ENCODE data around the gene CAPN2.

The CAPN2 gene

DNA sequence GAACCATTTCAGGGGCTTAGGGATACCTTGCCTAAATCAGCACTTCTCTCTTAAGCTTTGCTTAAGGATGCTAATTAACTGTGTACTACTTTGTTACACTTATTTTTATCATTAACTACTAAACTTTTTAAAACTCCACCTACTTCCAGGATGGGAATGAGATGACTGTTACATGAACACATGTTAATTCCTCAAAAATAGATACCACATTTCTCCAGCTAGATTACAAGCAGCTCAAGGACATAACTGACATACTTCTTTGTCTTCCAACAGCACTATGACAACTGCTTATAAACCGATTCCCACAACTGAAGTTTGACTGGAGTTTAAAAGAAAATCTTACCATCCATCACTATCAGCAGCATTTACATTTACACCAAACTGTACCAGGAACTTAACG lies 79.7 kb downstream of the CAPN2 start:
- Histone ChIP-seq H3K36me3 (ENCODE audit: low read length) (0 out of 2 replicates have a peak, but pooled peaks cover 3% of the 10 kb centered on the region), H3F3A (ENCODE audit: insufficient read depth) (no peaks in the 10 kb centered on the region; the same call in 1 of the 2 replicates)

DNA sequence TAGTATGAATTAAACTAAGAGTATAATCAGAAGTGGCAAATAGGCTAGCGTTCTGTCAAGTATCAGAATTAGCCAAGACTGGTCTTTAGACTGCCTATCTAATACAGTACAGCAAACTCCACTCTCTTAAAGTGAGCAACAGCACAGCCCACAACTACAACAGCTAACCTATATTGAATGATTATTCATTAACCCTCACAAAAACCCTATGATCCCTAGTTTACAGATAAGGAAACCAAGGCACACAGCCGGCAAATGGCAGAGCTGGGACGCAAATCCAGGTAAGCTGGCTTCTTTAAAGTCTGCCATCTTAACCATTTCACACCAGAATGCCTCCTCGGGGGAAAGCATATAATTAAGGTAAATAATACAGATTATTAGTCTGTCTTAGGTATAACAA lies 81.4 kb downstream of the CAPN2 start:
- TF ChIP-seq, protein P1, sequence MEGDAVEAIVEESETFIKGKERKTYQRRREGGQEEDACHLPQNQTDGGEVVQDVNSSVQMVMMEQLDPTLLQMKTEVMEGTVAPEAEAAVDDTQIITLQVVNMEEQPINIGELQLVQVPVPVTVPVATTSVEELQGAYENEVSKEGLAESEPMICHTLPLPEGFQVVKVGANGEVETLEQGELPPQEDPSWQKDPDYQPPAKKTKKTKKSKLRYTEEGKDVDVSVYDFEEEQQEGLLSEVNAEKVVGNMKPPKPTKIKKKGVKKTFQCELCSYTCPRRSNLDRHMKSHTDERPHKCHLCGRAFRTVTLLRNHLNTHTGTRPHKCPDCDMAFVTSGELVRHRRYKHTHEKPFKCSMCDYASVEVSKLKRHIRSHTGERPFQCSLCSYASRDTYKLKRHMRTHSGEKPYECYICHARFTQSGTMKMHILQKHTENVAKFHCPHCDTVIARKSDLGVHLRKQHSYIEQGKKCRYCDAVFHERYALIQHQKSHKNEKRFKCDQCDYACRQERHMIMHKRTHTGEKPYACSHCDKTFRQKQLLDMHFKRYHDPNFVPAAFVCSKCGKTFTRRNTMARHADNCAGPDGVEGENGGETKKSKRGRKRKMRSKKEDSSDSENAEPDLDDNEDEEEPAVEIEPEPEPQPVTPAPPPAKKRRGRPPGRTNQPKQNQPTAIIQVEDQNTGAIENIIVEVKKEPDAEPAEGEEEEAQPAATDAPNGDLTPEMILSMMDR (IDR thresholded peaks at IDR 0.05; ENCODE audit: insufficient read depth, low read length, poor library complexity, severe bottlenecking) = no peak
- no peak for TF ChIP-seq EZH2phosphoT487 (conservative IDR thresholded peaks at IDR 0.05; ENCODE audit: low read length)
- Histone ChIP-seq H3K9ac (ENCODE audit: low read length) (no peak overlapping the region), H3K4me2 (ENCODE audit: low read depth, low read length, poor library complexity, severe bottlenecking) (no peak overlapping the region), H3K36me3 (ENCODE audit: low read length) (0 out of 2 replicates have a peak, but pooled peaks cover 3% of the 10 kb centered on the region), H3K27ac (ENCODE audit: low read depth, low read length) (no peak overlapping the region), H3K79me2 (ENCODE audit: insufficient read depth, low read length) (no peaks in the 10 kb centered on the region), H4K20me1 (ENCODE audit: low read depth, low read length) (no peaks in the 10 kb centered on the region), H3K9me3 (ENCODE audit: insufficient read depth, low read length) (no peaks in the 10 kb centered on the region), H2AFZ (ENCODE audit: low read depth, low read length, severe bottlenecking) (no peak overlapping the region), H3K9me2 (replicated peaks; ENCODE audit: insufficient read depth, low read length) (no peaks in the 10 kb centered on the region), H3K27me3 (ENCODE audit: low read length) (no peaks in the 10 kb centered on the region), H3K4me3 (ENCODE audit: insufficient read depth, low read length, poor library complexity, severe bottlenecking) (no peak overlapping the region), H3F3A (ENCODE audit: insufficient read depth) (no peaks in the 10 kb centered on the region; the same call in 1 of the 2 replicates)

More for the DNA sequence above, 79.7 kb downstream of the CAPN2 start:
- Histone ChIP-seq H2AFZ (ENCODE audit: low read depth, low read length, severe bottlenecking) (no peak overlapping the region), H3K79me2 (ENCODE audit: insufficient read depth, low read length) (no peaks in the 10 kb centered on the region), H4K20me1 (ENCODE audit: low read depth, low read length) (no peaks in the 10 kb centered on the region), H3K4me2 (ENCODE audit: low read depth, low read length, poor library complexity, severe bottlenecking) (no peak overlapping the region), H3K27me3 (ENCODE audit: low read length) (no peaks in the 10 kb centered on the region), H3K9me3 (ENCODE audit: insufficient read depth, low read length) (no peaks in the 10 kb centered on the region), H3K9ac (ENCODE audit: low read length) (no peak overlapping the region), H3K27ac (ENCODE audit: low read depth, low read length) (no peak overlapping the region), H3K9me2 (replicated peaks; ENCODE audit: insufficient read depth, low read length) (no peaks in the 10 kb centered on the region), H3K4me3 (ENCODE audit: insufficient read depth, low read length, poor library complexity, severe bottlenecking) (no peak overlapping the region)
- TF ChIP-seq EZH2phosphoT487 (conservative IDR thresholded peaks at IDR 0.05; ENCODE audit: low read length) = no peak
- TF ChIP-seq, protein P1 (IDR thresholded peaks at IDR 0.05; ENCODE audit: insufficient read depth, low read length, poor library complexity, severe bottlenecking) = no peak

DNA sequence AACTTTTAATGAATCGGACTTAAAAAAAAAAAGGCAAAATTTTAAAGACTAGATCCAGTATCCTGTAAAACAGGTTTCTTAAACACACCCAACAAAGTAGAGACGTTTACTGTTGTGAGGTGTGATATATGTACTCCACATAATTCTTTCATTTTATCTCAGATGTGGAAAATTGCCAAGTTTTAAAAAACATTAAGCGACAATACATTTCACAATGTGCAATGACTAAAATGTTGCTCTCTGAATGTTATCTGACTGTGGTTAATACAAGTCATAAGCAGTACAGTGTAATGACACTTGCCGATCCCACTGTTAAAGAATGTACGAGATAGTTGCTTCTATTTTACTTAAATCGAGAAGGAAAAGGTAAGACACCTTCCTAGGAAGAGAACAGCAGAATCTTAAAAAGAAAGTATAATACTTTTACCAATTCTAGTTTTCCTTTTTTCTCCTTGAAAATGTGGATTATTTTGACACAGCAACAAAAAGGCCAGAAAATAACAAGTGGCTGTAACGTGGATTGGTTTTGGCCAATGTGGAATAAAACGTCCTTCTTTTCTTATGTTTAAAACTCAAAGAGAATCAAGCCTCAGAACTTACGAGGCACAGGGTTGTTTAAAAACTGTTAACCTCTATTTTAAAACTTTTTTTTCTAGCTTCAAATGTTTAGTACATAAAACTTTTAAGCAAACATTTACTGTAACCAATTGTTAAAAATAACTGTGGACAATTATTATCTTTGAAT lies 82.0 kb downstream of the CAPN2 start:
- Histone ChIP-seq H4K20me1 (ENCODE audit: low read depth, low read length) (no peaks in the 10 kb centered on the region), H3K27ac (ENCODE audit: low read depth, low read length) (no peak overlapping the region)

More for the DNA sequence above, 82.0 kb downstream of the CAPN2 start:
- TF ChIP-seq, protein P1 (IDR thresholded peaks at IDR 0.05; ENCODE audit: insufficient read depth, low read length, poor library complexity, severe bottlenecking) = no peak
- no peak for TF ChIP-seq EZH2phosphoT487 (conservative IDR thresholded peaks at IDR 0.05; ENCODE audit: low read length)
- no peaks in the 10 kb centered on the region for H3K27me3 ChIP-seq (ENCODE audit: low read length)
- H3K79me2 ChIP-seq (ENCODE audit: insufficient read depth, low read length) = no peaks in the 10 kb centered on the region
- H3K9me3 ChIP-seq (ENCODE audit: insufficient read depth, low read length) = no peaks in the 10 kb centered on the region
- no peak overlapping the region for H3K4me3 ChIP-seq (ENCODE audit: insufficient read depth, low read length, poor library complexity, severe bottlenecking)
- H3K36me3 ChIP-seq (ENCODE audit: low read length) = 0 out of 2 replicates have a peak, but pooled peaks cover 3% of the 10 kb centered on the region
- H3K9me2 ChIP-seq (replicated peaks; ENCODE audit: insufficient read depth, low read length) = no peaks in the 10 kb centered on the region
- no peak overlapping the region for H3K9ac ChIP-seq (ENCODE audit: low read length)
- H2AFZ ChIP-seq (ENCODE audit: low read depth, low read length, severe bottlenecking) = no peak overlapping the region
- H3F3A ChIP-seq (ENCODE audit: insufficient read depth) = no peaks in the 10 kb centered on the region; the same call in 1 of the 2 replicates
- H3K4me2 ChIP-seq (ENCODE audit: low read depth, low read length, poor library complexity, severe bottlenecking) = no peak overlapping the region

All from SU-DHL-6 (cell line).